HCT116 (cell line): ENCODE measurements around the gene ALX4.

Experiments
- CEBPB ChIP-seq: IDR thresholded peaks from 2 replicates; pipeline ENCODE4 v1.6.1; 2012; ENCODE audit warnings: low read depth
- EZH2 ChIP-seq: fragments of 200-600 bp; sonication (generic); IDR thresholded peaks from 2 replicates; pipeline ENCODE4 v1.6.1; 2017; ENCODE audit warnings: antibody characterized with exemption, mixed run types
- FOSL1 ChIP-seq: IDR thresholded peaks from 2 replicates; pipeline ENCODE4 v1.6.1; 2012; ENCODE audit warnings: low read depth
- JUND ChIP-seq: IDR thresholded peaks from 2 replicates; pipeline ENCODE4 v1.6.1; 2012
- POLR2A ChIP-seq: IDR thresholded peaks from 2 replicates; pipeline ENCODE4 v1.7.0; 2011; ENCODE audit warnings: borderline replicate concordance; ENCODE audit not compliant: insufficient read depth, insufficient read length; ENCODE audit errors: extremely low read depth
- RAD21 ChIP-seq: IDR thresholded peaks from 2 replicates; pipeline ENCODE4 v1.6.1; 2012; ENCODE audit warnings: low read depth, mild to moderate bottlenecking
- SIN3A ChIP-seq: IDR thresholded peaks from 2 replicates; pipeline ENCODE4 v1.6.1; 2012; ENCODE audit warnings: low read depth
- SP1 ChIP-seq: IDR thresholded peaks from 2 replicates; pipeline ENCODE4 v1.6.1; 2012; ENCODE audit warnings: low read depth
- YY1 ChIP-seq: IDR thresholded peaks from 2 replicates; pipeline ENCODE4 v1.6.1; 2011; ENCODE audit warnings: low read length, low read depth, moderate library complexity, mild to moderate bottlenecking; ENCODE audit not compliant: insufficient replicate concordance; ENCODE audit errors: extremely low read depth
- ZNF274 ChIP-seq: fragments of 200-500 bp; sonication (Bioruptor generic); IDR thresholded peaks from 2 replicates; pipeline ENCODE4 v1.6.1; 2014; ENCODE audit warnings: mild to moderate bottlenecking, low read depth, low read length, inconsistent platforms
- TF ChIP-seq, protein P1 (sequence below), 3 experiments: fragments of 200-600 bp in 1 of 3; sonication (generic) in 1 of 3; IDR thresholded peaks in 2 of 3; conservative IDR thresholded peaks in 1 of 3; 2 replicates each; pipeline ENCODE4 v1.5.1; 2012 to 2017; ENCODE audit warnings: low read depth in 2 of 3, low read length in 2 of 3, antibody characterized with exemption in 1 of 3, borderline replicate concordance in 1 of 3, control low read depth in 1 of 3, mild to moderate bottlenecking in 1 of 3, mixed read lengths in 1 of 3, mixed run types in 1 of 3, moderate library complexity in 1 of 3; ENCODE audit not compliant: insufficient read depth in 1 of 3
- TF ChIP-seq, protein P2 (sequence below): IDR thresholded peaks from 2 replicates; pipeline ENCODE4 v1.6.1; 2012
- TF ChIP-seq, protein P3 (sequence below): IDR thresholded peaks from 2 replicates; pipeline ENCODE4 v1.6.1; 2011; ENCODE audit warnings: mild to moderate bottlenecking, low read length, moderate library complexity; ENCODE audit not compliant: insufficient replicate concordance; ENCODE audit errors: extremely low read depth

DNA sequence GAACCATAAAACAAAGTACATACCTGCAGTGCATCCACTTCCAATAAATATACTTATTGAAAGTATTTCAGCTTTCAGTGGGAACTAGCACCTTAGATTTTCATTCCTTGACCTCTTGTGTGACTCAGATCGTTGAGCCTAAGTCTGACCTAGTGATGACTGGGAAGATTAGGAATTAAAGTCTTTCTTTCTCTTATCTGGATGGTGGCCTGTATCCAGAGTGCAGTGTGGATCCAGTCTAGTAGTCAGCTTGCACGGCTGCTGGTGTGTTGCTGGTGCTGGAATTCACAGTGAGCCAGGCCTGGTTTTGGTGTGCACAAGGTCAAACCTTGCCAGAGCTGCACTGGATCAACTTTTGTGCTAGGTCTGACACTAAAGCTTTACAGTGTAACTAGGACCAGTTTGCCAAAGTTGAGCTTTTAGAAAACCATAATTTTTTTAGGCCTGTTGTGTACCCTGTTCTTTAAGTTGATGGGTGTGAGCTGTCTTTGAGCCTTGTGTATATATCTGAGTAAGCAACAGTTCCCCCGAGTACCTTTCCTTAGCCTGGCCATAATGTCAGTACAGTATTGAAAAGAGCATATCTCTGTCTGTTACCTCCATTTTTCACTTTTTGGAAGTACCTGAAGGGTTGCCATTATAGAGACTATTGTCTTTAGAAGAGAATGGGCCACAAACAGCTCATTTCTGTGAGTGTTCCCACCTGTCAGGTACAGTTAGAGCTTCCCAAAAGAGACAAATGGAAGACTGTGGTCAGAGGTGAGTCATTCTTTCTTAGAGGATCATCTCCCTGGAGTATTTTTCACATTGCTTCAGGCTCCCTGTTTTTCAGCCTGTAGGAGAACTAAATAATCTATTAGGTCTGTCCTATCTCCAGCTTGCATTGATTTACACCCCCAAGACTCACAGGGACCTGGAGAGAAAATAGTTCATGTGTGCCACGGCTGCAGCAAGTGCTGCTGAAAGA lies 89.8 kb downstream of the ALX4 start:
- TF ChIP-seq, protein P1, sequence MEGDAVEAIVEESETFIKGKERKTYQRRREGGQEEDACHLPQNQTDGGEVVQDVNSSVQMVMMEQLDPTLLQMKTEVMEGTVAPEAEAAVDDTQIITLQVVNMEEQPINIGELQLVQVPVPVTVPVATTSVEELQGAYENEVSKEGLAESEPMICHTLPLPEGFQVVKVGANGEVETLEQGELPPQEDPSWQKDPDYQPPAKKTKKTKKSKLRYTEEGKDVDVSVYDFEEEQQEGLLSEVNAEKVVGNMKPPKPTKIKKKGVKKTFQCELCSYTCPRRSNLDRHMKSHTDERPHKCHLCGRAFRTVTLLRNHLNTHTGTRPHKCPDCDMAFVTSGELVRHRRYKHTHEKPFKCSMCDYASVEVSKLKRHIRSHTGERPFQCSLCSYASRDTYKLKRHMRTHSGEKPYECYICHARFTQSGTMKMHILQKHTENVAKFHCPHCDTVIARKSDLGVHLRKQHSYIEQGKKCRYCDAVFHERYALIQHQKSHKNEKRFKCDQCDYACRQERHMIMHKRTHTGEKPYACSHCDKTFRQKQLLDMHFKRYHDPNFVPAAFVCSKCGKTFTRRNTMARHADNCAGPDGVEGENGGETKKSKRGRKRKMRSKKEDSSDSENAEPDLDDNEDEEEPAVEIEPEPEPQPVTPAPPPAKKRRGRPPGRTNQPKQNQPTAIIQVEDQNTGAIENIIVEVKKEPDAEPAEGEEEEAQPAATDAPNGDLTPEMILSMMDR (IDR thresholded peaks at IDR 0.05 in 2 of 3, conservative IDR thresholded peaks at IDR 0.05 in 1 of 3; ENCODE audit: borderline replicate concordance in 1 of 3, insufficient read depth in 1 of 3, low read depth in 2 of 3, low read length in 2 of 3), result no peak
- no peak for TF ChIP-seq ZNF274
- no peak for TF ChIP-seq CEBPB
- TF ChIP-seq POLR2A, result no peak
- no peak for TF ChIP-seq JUND
- TF ChIP-seq SP1, result no peak
- no peak for TF ChIP-seq RAD21
- TF ChIP-seq YY1, result no peak
- no peak for TF ChIP-seq EZH2
- no peak for TF ChIP-seq SIN3A
- TF ChIP-seq, protein P2, sequence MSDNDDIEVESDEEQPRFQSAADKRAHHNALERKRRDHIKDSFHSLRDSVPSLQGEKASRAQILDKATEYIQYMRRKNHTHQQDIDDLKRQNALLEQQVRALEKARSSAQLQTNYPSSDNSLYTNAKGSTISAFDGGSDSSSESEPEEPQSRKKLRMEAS, result no peak
- TF ChIP-seq, protein P3, sequence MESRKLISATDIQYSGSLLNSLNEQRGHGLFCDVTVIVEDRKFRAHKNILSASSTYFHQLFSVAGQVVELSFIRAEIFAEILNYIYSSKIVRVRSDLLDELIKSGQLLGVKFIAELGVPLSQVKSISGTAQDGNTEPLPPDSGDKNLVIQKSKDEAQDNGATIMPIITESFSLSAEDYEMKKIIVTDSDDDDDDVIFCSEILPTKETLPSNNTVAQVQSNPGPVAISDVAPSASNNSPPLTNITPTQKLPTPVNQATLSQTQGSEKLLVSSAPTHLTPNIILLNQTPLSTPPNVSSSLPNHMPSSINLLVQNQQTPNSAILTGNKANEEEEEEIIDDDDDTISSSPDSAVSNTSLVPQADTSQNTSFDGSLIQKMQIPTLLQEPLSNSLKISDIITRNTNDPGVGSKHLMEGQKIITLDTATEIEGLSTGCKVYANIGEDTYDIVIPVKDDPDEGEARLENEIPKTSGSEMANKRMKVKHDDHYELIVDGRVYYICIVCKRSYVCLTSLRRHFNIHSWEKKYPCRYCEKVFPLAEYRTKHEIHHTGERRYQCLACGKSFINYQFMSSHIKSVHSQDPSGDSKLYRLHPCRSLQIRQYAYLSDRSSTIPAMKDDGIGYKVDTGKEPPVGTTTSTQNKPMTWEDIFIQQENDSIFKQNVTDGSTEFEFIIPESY, result no peak
- no peak for TF ChIP-seq FOSL1
